22Rv1 (cell line): ENCODE data around the gene MCHR1.

Source experiments
- CTCF ChIP-seq: fragments of 450-650 bp; IDR thresholded peaks from 2 replicates; pipeline ENCODE4 v1.5.1; 2017; ENCODE audit warnings: mild to moderate bottlenecking
- ZFX ChIP-seq: fragments of 450-650 bp; IDR thresholded peaks from 2 replicates; pipeline ENCODE4 v1.6.1; 2017; ENCODE audit warnings: antibody characterized with exemption, borderline replicate concordance

GRCh38 chr22:40703174-40703573, 23.9 kb downstream of the MCHR1 start:
- TF ChIP-seq CTCF, result no peak
- no peak for TF ChIP-seq ZFX
